Skeletal muscle tissue (tissue), 4 donors: ENCODE measurements around the gene FCMR. TPM values are rescaled to one million over a fixed set of nuclear protein-coding genes. Genes with fewer than 3 reads are reported as not detected.

Source experiments
- H3K27ac ChIP-seq: one replicate; pipeline ENCODE4 v1.7.0; 2013; ENCODE audit warnings: mild to moderate bottlenecking, low read depth, low read length, inconsistent platforms
- H3K27me3 ChIP-seq, 3 donors: one replicate each; pipeline ENCODE4 v1.7.0; 2013; ENCODE audit warnings: low read length in 3 of 3; ENCODE audit not compliant: control insufficient read depth in 3 of 3, insufficient read depth in 3 of 3
- H3K36me3 ChIP-seq, 3 donors: one replicate each; pipeline ENCODE4 v1.7.0; 2013; ENCODE audit warnings: low read length in 3 of 3; ENCODE audit not compliant: control insufficient read depth in 3 of 3, insufficient read depth in 3 of 3
- H3K4me1 ChIP-seq, 3 donors: one replicate each; pipeline ENCODE4 v1.7.0; 2013; ENCODE audit warnings: low read length in 3 of 3, mild to moderate bottlenecking in 3 of 3; ENCODE audit not compliant: control insufficient read depth in 3 of 3, insufficient read depth in 3 of 3
- H3K4me3 ChIP-seq, 3 donors: one replicate each; pipeline ENCODE4 v1.7.0; 2013; ENCODE audit warnings: low read length in 3 of 3
- H3K9ac ChIP-seq, 3 donors: one replicate each; pipeline ENCODE4 v1.7.0; 2013; ENCODE audit warnings: low read length in 3 of 3, mild to moderate bottlenecking in 3 of 3, moderate library complexity in 2 of 3, low read depth in 1 of 3
- H3K9me3 ChIP-seq, 3 donors: one replicate each; pipeline ENCODE4 v1.7.0; 2013; ENCODE audit warnings: low read length in 3 of 3; ENCODE audit not compliant: control insufficient read depth in 3 of 3
- total RNA-seq: library from RNA; depleted of rRNA; stranded (reverse); fragments of >200 nt; gene quantifications from one replicate; pipeline ENCODE4 v1.2.3, GENCODE V29; 2014
- donor health status: Osteomylitis.

The FCMR gene
- total RNA-seq, 1 donor from 2014 or later, result 0.52 TPM

GRCh38 chr1:206961668-206962067, 39.9 kb upstream of the FCMR start:
- Histone ChIP-seq H3K9ac (no peak overlapping the region), H3K27me3 (peaks cover 0 to 5% (median 0%) of the 10 kb centered on the region in 3 donors), H3K9me3 (no peaks in the 10 kb centered on the region), H3K36me3 (no peaks in the 10 kb centered on the region), H3K4me3 (no peak overlapping the region), H3K4me1 (no peaks in the 10 kb centered on the region), H3K27ac (no peak overlapping the region)

GRCh38 chr1:206960676-206961386, 39.1 kb upstream of the FCMR start:
- no peak overlapping the region for H3K9ac ChIP-seq
- H3K27me3 ChIP-seq, result peaks cover 0 to 7% (median 0%) of the 10 kb centered on the region in 3 donors
- H3K9me3 ChIP-seq, result no peaks in the 10 kb centered on the region
- no peaks in the 10 kb centered on the region for H3K36me3 ChIP-seq
- no peak overlapping the region for H3K4me3 ChIP-seq
- H3K4me1 ChIP-seq, result no peaks in the 10 kb centered on the region
- H3K27ac ChIP-seq, result no peak overlapping the region

- H3K9ac ChIP-seq, result no peak overlapping the region
- no peaks in the 10 kb centered on the region for H3K4me1 ChIP-seq
- no peaks in the 10 kb centered on the region for H3K36me3 ChIP-seq
- H3K27ac ChIP-seq, result no peak overlapping the region
- H3K9me3 ChIP-seq, result no peaks in the 10 kb centered on the region
- no peak overlapping the region for H3K4me3 ChIP-seq
- H3K27me3 ChIP-seq, result peaks cover 0 to 7% (median 0%) of the 10 kb centered on the region in 3 donors
Observed at GRCh38 chr1:206958144-206958543, 36.4 kb upstream of the FCMR start.

GRCh38 chr1:206957639-206958038, 35.9 kb upstream of the FCMR start:
- H3K9me3 ChIP-seq, result no peaks in the 10 kb centered on the region
- no peak overlapping the region for H3K9ac ChIP-seq

GRCh38 chr1:206955476-206956451, 34.0 kb upstream of the FCMR start:
- Histone ChIP-seq H3K4me3 (no peak overlapping the region), H3K9me3 (no peaks in the 10 kb centered on the region), H3K27ac (no peak overlapping the region), H3K27me3 (peaks cover 0 to 7% (median 0%) of the 10 kb centered on the region in 3 donors), H3K36me3 (no peaks in the 10 kb centered on the region), H3K4me1 (no peaks in the 10 kb centered on the region), H3K9ac (no peak overlapping the region)

More at GRCh38 chr1:206957639-206958038, 35.9 kb upstream of the FCMR start:
- Histone ChIP-seq H3K36me3 (no peaks in the 10 kb centered on the region), H3K4me3 (no peak overlapping the region), H3K27me3 (peaks cover 0 to 7% (median 0%) of the 10 kb centered on the region in 3 donors), H3K27ac (no peak overlapping the region), H3K4me1 (no peaks in the 10 kb centered on the region)

- no peaks in the 10 kb centered on the region for H3K9me3 ChIP-seq
- H3K36me3 ChIP-seq, result no peaks in the 10 kb centered on the region
- H3K4me3 ChIP-seq, result no peak overlapping the region
- peaks cover 0 to 6% (median 0%) of the 10 kb centered on the region in 3 donors for H3K27me3 ChIP-seq
- H3K27ac ChIP-seq, result no peak overlapping the region
- H3K9ac ChIP-seq, result no peak overlapping the region
- H3K4me1 ChIP-seq, result no peaks in the 10 kb centered on the region
Observed at GRCh38 chr1:206954459-206955342, 33.0 kb upstream of the FCMR start.

- H3K27ac ChIP-seq, result no peak overlapping the region
- no peak overlapping the region for H3K4me3 ChIP-seq
- H3K9ac ChIP-seq, result no peak overlapping the region
- no peaks in the 10 kb centered on the region for H3K4me1 ChIP-seq
- H3K36me3 ChIP-seq, result no peaks in the 10 kb centered on the region
- peaks cover 0 to 7% (median 0%) of the 10 kb centered on the region in 3 donors for H3K27me3 ChIP-seq
- H3K9me3 ChIP-seq, result no peaks in the 10 kb centered on the region
Observed at GRCh38 chr1:206953626-206954025, 31.9 kb upstream of the FCMR start.

- H3K9ac ChIP-seq, result no peak overlapping the region
- no peaks in the 10 kb centered on the region for H3K9me3 ChIP-seq
- H3K4me3 ChIP-seq, result no peak overlapping the region
- no peak overlapping the region for H3K27ac ChIP-seq
- peaks cover 0 to 7% (median 0%) of the 10 kb centered on the region in 3 donors for H3K27me3 ChIP-seq
- no peaks in the 10 kb centered on the region for H3K36me3 ChIP-seq
- no peaks in the 10 kb centered on the region for H3K4me1 ChIP-seq
Observed at GRCh38 chr1:206953126-206953525, 31.4 kb upstream of the FCMR start.

- H3K4me1 ChIP-seq, result no peaks in the 10 kb centered on the region
- H3K27ac ChIP-seq, result no peak overlapping the region
- H3K4me3 ChIP-seq, result no peak overlapping the region
- H3K27me3 ChIP-seq, result peaks cover 0 to 8% (median under 1%) of the 10 kb centered on the region in 3 donors
- no peaks in the 10 kb centered on the region for H3K36me3 ChIP-seq
- no peaks in the 10 kb centered on the region for H3K9me3 ChIP-seq
- H3K9ac ChIP-seq, result no peak overlapping the region
Observed at GRCh38 chr1:206952171-206952570, 30.4 kb upstream of the FCMR start.
